HCT116 (cell line): ENCODE data around the gene SEPHS2.

Source experiments
- CTCF ChIP-seq, 3 experiments: fragments of 200-600 bp in 1 of 3; sonication (generic) in 1 of 3; IDR thresholded peaks in 2 of 3; conservative IDR thresholded peaks in 1 of 3; 2 replicates each; pipeline ENCODE4 v1.5.1; 2012 to 2017; ENCODE audit warnings: low read depth in 2 of 3, low read length in 2 of 3, antibody characterized with exemption in 1 of 3, borderline replicate concordance in 1 of 3, control low read depth in 1 of 3, mild to moderate bottlenecking in 1 of 3, mixed read lengths in 1 of 3, mixed run types in 1 of 3, moderate library complexity in 1 of 3; ENCODE audit not compliant: insufficient read depth in 1 of 3
- TF ChIP-seq, protein P1 (sequence below): IDR thresholded peaks from 2 replicates; pipeline ENCODE4 v1.6.1; 2012; ENCODE audit warnings: low read depth

DNA sequence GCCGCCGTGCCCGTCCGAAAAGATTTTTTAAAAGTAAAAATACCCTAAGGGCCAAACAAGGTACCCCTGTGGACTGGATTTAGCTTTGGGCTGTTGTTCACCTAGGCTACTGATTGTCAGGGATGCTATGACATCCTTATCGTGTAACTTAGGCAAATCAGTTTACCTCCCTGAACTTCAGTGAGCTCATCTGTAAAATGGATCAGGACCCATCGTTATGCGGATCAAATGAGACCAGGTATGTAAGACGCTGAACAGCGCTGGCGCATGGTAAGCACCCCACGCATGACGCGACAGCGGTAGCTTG, 38.9 kb downstream of the SEPHS2 start:
- TF ChIP-seq CTCF (IDR thresholded peaks at IDR 0.05 in 2 of 3, conservative IDR thresholded peaks at IDR 0.05 in 1 of 3; ENCODE audit: borderline replicate concordance in 1 of 3, insufficient read depth in 1 of 3, low read depth in 2 of 3, low read length in 2 of 3) = no peak
- TF ChIP-seq, protein P1, sequence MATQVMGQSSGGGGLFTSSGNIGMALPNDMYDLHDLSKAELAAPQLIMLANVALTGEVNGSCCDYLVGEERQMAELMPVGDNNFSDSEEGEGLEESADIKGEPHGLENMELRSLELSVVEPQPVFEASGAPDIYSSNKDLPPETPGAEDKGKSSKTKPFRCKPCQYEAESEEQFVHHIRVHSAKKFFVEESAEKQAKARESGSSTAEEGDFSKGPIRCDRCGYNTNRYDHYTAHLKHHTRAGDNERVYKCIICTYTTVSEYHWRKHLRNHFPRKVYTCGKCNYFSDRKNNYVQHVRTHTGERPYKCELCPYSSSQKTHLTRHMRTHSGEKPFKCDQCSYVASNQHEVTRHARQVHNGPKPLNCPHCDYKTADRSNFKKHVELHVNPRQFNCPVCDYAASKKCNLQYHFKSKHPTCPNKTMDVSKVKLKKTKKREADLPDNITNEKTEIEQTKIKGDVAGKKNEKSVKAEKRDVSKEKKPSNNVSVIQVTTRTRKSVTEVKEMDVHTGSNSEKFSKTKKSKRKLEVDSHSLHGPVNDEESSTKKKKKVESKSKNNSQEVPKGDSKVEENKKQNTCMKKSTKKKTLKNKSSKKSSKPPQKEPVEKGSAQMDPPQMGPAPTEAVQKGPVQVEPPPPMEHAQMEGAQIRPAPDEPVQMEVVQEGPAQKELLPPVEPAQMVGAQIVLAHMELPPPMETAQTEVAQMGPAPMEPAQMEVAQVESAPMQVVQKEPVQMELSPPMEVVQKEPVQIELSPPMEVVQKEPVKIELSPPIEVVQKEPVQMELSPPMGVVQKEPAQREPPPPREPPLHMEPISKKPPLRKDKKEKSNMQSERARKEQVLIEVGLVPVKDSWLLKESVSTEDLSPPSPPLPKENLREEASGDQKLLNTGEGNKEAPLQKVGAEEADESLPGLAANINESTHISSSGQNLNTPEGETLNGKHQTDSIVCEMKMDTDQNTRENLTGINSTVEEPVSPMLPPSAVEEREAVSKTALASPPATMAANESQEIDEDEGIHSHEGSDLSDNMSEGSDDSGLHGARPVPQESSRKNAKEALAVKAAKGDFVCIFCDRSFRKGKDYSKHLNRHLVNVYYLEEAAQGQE = no peak
